Large intestine (tissue), 3 donors: ENCODE data around the gene EGLN1. TPM values are rescaled to one million over a fixed set of nuclear protein-coding genes. Genes with fewer than 3 reads are reported as not detected.

Experiments used
- DNase-seq, 2 donors: peaks; one replicate each; pipeline versions ENCODE4 v3.0.0 to v3.0.0-alpha.2; 2013
- H3K27ac ChIP-seq: one replicate; pipeline ENCODE4 v1.5.1; 2013; ENCODE audit warnings: low read length
- H3K27me3 ChIP-seq: 2 replicates; pipeline ENCODE4 v1.6.1; 2013; ENCODE audit warnings: low read length; ENCODE audit not compliant: control insufficient read depth, insufficient read depth
- H3K36me3 ChIP-seq: 2 replicates; pipeline ENCODE4 v1.6.1; 2013; ENCODE audit warnings: low read length; ENCODE audit not compliant: control insufficient read depth, insufficient read depth
- H3K4me1 ChIP-seq: one replicate; pipeline ENCODE4 v1.6.1; 2013; ENCODE audit warnings: low read length; ENCODE audit not compliant: control insufficient read depth, insufficient read depth
- H3K4me3 ChIP-seq: one replicate; pipeline ENCODE4 v1.5.1; 2013; ENCODE audit warnings: low read length
- H3K9me3 ChIP-seq: one replicate; pipeline ENCODE4 v1.6.1; 2013; ENCODE audit warnings: mild to moderate bottlenecking, low read depth, low read length, moderate library complexity; ENCODE audit not compliant: control insufficient read depth
- WGBS: methylation state at CpG from one replicate; pipeline ENCODE4 v1.1.5; 2013; ENCODE audit warnings: low lambda C conversion rate; ENCODE audit not compliant: insufficient coverage; 5-methylcytosine and 5-hydroxymethylcytosine counted together
- polyA plus RNA-seq: library from polyadenylated mRNA; unstranded; fragments of 120-200 nt; gene quantifications from one replicate; pipeline ENCODE4 v1.2.1, GENCODE V29; 2013

The EGLN1 gene
- polyA plus RNA-seq, 1 donor = 30.4 TPM

GRCh38 chr1:231369282-231369681 is 52.8 kb downstream of the EGLN1 start:
- H3K9me3 ChIP-seq = no peaks in the 10 kb centered on the region
- H3K4me1 ChIP-seq = no peaks in the 10 kb centered on the region
- DNase-seq = peak in 1 of 2 donors; percentile 7
- H3K27ac ChIP-seq = no peak overlapping the region
- H3K36me3 ChIP-seq = peaks cover 20% of the 10 kb centered on the region
- H3K4me3 ChIP-seq = no peak overlapping the region
- WGBS = no CpG with 5 or more reads among the region's 3 CpGs
- no peaks in the 10 kb centered on the region for H3K27me3 ChIP-seq

- Histone ChIP-seq H3K4me1 (no peaks in the 10 kb centered on the region), H3K4me3 (no peak overlapping the region), H3K36me3 (peaks cover 14% of the 10 kb centered on the region), H3K27me3 (no peaks in the 10 kb centered on the region), H3K27ac (no peak overlapping the region), H3K9me3 (no peaks in the 10 kb centered on the region)
- DNase-seq = no peak
- WGBS = no CpG with 5 or more reads among the region's 5 CpGs
Observed at GRCh38 chr1:231364192-231364591, 57.9 kb downstream of the EGLN1 start.

GRCh38 chr1:231363624-231364023 is 58.5 kb downstream of the EGLN1 start:
- Histone ChIP-seq H3K27ac (no peak overlapping the region), H3K27me3 (no peaks in the 10 kb centered on the region), H3K36me3 (peaks cover 11% of the 10 kb centered on the region), H3K4me1 (no peaks in the 10 kb centered on the region), H3K4me3 (no peak overlapping the region), H3K9me3 (no peaks in the 10 kb centered on the region)
- WGBS = no CpG with 5 or more reads among the region's 1 CpG
- no peak for DNase-seq

- no CpG with 5 or more reads among the region's 1 CpG for WGBS
- no peaks in the 10 kb centered on the region for H3K9me3 ChIP-seq
- no peak overlapping the region for H3K27ac ChIP-seq
- no peaks in the 10 kb centered on the region for H3K4me1 ChIP-seq
- no peak overlapping the region for H3K4me3 ChIP-seq
- no peaks in the 10 kb centered on the region for H3K27me3 ChIP-seq
- peaks cover 8% of the 10 kb centered on the region for H3K36me3 ChIP-seq
- DNase-seq = no peak
Observed at GRCh38 chr1:231362325-231362724, 59.8 kb downstream of the EGLN1 start.

- no peaks in the 10 kb centered on the region for H3K9me3 ChIP-seq
- no peak overlapping the region for H3K27ac ChIP-seq
- H3K4me3 ChIP-seq = no peak overlapping the region
- no peaks in the 10 kb centered on the region for H3K27me3 ChIP-seq
- peaks cover 5% of the 10 kb centered on the region for H3K36me3 ChIP-seq
- no peaks in the 10 kb centered on the region for H3K4me1 ChIP-seq
- WGBS = 88% methylated on average over 1 of the region's 6 CpGs
- DNase-seq = no peak
Observed at GRCh38 chr1:231359113-231359512, 63.0 kb downstream of the EGLN1 start.

GRCh38 chr1:231357831-231358354 is 64.2 kb downstream of the EGLN1 start:
- no peak overlapping the region for H3K27ac ChIP-seq
- H3K36me3 ChIP-seq = peaks cover 8% of the 10 kb centered on the region
- 15% methylated on average over 2 of the region's 4 CpGs for WGBS
- DNase-seq = peak; percentile 43 to 64
- H3K4me1 ChIP-seq = no peaks in the 10 kb centered on the region
- no peak overlapping the region for H3K4me3 ChIP-seq
- H3K9me3 ChIP-seq = no peaks in the 10 kb centered on the region
- no peaks in the 10 kb centered on the region for H3K27me3 ChIP-seq

GRCh38 chr1:231357187-231357772 is 64.8 kb downstream of the EGLN1 start:
- H3K27ac ChIP-seq = no peak overlapping the region
- H3K36me3 ChIP-seq = peaks cover 13% of the 10 kb centered on the region
- H3K27me3 ChIP-seq = no peaks in the 10 kb centered on the region
- H3K4me3 ChIP-seq = no peak overlapping the region
- 82% methylated on average over 4 of the region's 10 CpGs for whole genome bisulfite sequencing
- no peak for DNase-seq
- H3K9me3 ChIP-seq = no peaks in the 10 kb centered on the region
- H3K4me1 ChIP-seq = no peaks in the 10 kb centered on the region

GRCh38 chr1:231355171-231355570 is 66.9 kb downstream of the EGLN1 start:
- Histone ChIP-seq H3K27me3 (no peaks in the 10 kb centered on the region), H3K27ac (no peak overlapping the region), H3K36me3 (peaks cover 19% of the 10 kb centered on the region), H3K9me3 (no peaks in the 10 kb centered on the region), H3K4me3 (no peak overlapping the region), H3K4me1 (no peaks in the 10 kb centered on the region)
- 93% methylated on average over 3 of the region's 3 CpGs for WGBS
- DNase-seq = no peak

- no peak for DNase-seq
Observed at GRCh38 chr1:231354330-231355020, 67.6 kb downstream of the EGLN1 start.

GRCh38 chr1:231353086-231353485 is 69.0 kb downstream of the EGLN1 start:
- no peak overlapping the region for H3K4me3 ChIP-seq
- H3K27ac ChIP-seq = no peak overlapping the region
- no peaks in the 10 kb centered on the region for H3K27me3 ChIP-seq
- DNase-seq = no peak
- H3K9me3 ChIP-seq = no peaks in the 10 kb centered on the region
- H3K4me1 ChIP-seq = no peaks in the 10 kb centered on the region
- peaks cover 32% of the 10 kb centered on the region for H3K36me3 ChIP-seq
- WGBS = no CpG with 5 or more reads among the region's 2 CpGs

More at GRCh38 chr1:231354330-231355020, 67.6 kb downstream of the EGLN1 start:
- H3K9me3 ChIP-seq = no peaks in the 10 kb centered on the region
- H3K4me3 ChIP-seq = no peak overlapping the region
- H3K36me3 ChIP-seq = peaks cover 21% of the 10 kb centered on the region
- H3K4me1 ChIP-seq = no peaks in the 10 kb centered on the region
- 100% methylated on average over 1 of the region's 5 CpGs for WGBS
- no peaks in the 10 kb centered on the region for H3K27me3 ChIP-seq
- no peak overlapping the region for H3K27ac ChIP-seq
